Activated CD4-positive, alpha-beta T cell treated with anti-CD3 and anti-CD28 coated beads for 24 hours (primary cell): ENCODE data around the gene PDE11A.

Experiments used
- DNase-seq, 2 donors: peaks; one replicate each; pipeline ENCODE4 v3.0.0-alpha.2; 2020; ENCODE audit warnings: low read depth in 2 of 2

Gene PDE11A

GRCh38 chr2:177670791-177671535, 401.6 kb downstream of the PDE11A start:
- DNase-seq: no peak

- no peak for DNase-seq
Observed at GRCh38 chr2:177669625-177670330, 402.8 kb downstream of the PDE11A start.

GRCh38 chr2:177669201-177669600, 403.4 kb downstream of the PDE11A start:
- DNase-seq: no peak

GRCh38 chr2:177668617-177669016, 404.0 kb downstream of the PDE11A start:
- DNase-seq: no peak

- DNase-seq: no peak
Observed at GRCh38 chr2:177667626-177668025, 405.0 kb downstream of the PDE11A start.

- no peak for DNase-seq
Observed at GRCh38 chr2:177666408-177666807, 406.2 kb downstream of the PDE11A start.

GRCh38 chr2:177665948-177666347, 406.6 kb downstream of the PDE11A start:
- no peak for DNase-seq

- no peak for DNase-seq
Observed at GRCh38 chr2:177665328-177665727, 407.2 kb downstream of the PDE11A start.

GRCh38 chr2:177662895-177663294, 409.7 kb downstream of the PDE11A start:
- no peak for DNase-seq

- DNase-seq: no peak
Observed at GRCh38 chr2:177660742-177661141, 411.8 kb downstream of the PDE11A start.

- no peak for DNase-seq
Observed at GRCh38 chr2:177658309-177658708, 414.3 kb downstream of the PDE11A start.

- no peak for DNase-seq
Observed at GRCh38 chr2:177651833-177652232, 420.7 kb downstream of the PDE11A start.

GRCh38 chr2:177649568-177650518, 422.7 kb downstream of the PDE11A start:
- no peak for DNase-seq

GRCh38 chr2:177646791-177647190, 425.8 kb downstream of the PDE11A start:
- DNase-seq: no peak

- DNase-seq: no peak
Observed at GRCh38 chr2:177646241-177646640, 426.3 kb downstream of the PDE11A start.

- no peak for DNase-seq
Observed at GRCh38 chr2:177641331-177641730, 431.2 kb downstream of the PDE11A start.

- no peak for DNase-seq
Observed at GRCh38 chr2:177640423-177640822, 432.2 kb downstream of the PDE11A start.

GRCh38 chr2:177639262-177639914, 433.2 kb downstream of the PDE11A start:
- DNase-seq: no peak

- no peak for DNase-seq
Observed at GRCh38 chr2:177638507-177638906, 434.1 kb downstream of the PDE11A start.

GRCh38 chr2:177636672-177637071, 435.9 kb downstream of the PDE11A start:
- DNase-seq: no peak

GRCh38 chr2:177635696-177636095, 436.9 kb downstream of the PDE11A start:
- no peak for DNase-seq

- no peak for DNase-seq
Observed at GRCh38 chr2:177633910-177634294, 438.7 kb downstream of the PDE11A start.
